Spinal cord (tissue), 10 donors: ENCODE measurements around the gene GPR89B. TPM values are rescaled to one million over a fixed set of nuclear protein-coding genes. Genes with fewer than 3 reads are reported as not detected.
"Not testable (repeated sequence)": the region's sequence is repeated elsewhere in the genome, so short reads cannot be mapped to it uniquely, and the experiment has no call there.

Source experiments
- DNase-seq, 6 donors: peaks; one replicate each; pipeline versions ENCODE4 v3.0.0 to v3.0.0-alpha.2; 2013 to 2015; ENCODE audit warnings: low spot score in 6 of 6, low read depth in 4 of 6
- H3K27ac ChIP-seq: one replicate; pipeline ENCODE4 v1.5.1; 2013; ENCODE audit warnings: low read depth, low read length, control low read depth
- H3K27me3 ChIP-seq: one replicate; pipeline ENCODE4 v1.6.1; 2013; ENCODE audit warnings: low read length; ENCODE audit not compliant: control insufficient read depth, insufficient read depth
- H3K36me3 ChIP-seq: one replicate; pipeline ENCODE4 v1.6.1; 2013; ENCODE audit warnings: low read length; ENCODE audit not compliant: control insufficient read depth, insufficient read depth
- H3K4me1 ChIP-seq: one replicate; pipeline ENCODE4 v1.6.1; 2013; ENCODE audit warnings: low read length; ENCODE audit not compliant: control insufficient read depth, insufficient read depth
- H3K4me3 ChIP-seq: one replicate; pipeline ENCODE4 v1.5.1; 2013; ENCODE audit warnings: low read depth, low read length, control low read depth
- H3K9me3 ChIP-seq: one replicate; pipeline ENCODE4 v1.6.1; 2013; ENCODE audit warnings: low read length; ENCODE audit not compliant: control insufficient read depth, insufficient read depth
- WGBS: methylation state at CpG from one replicate; pipeline ENCODE4 v1.1.5; 2013; ENCODE audit warnings: missing lambda C conversion rate; ENCODE audit not compliant: insufficient coverage; 5-methylcytosine and 5-hydroxymethylcytosine counted together
- polyA plus RNA-seq, 2 donors: library from polyadenylated mRNA; unstranded; fragments of 120-200 nt; gene quantifications; one replicate each; pipeline ENCODE4 v1.2.1, GENCODE V29; 2013; ENCODE audit not compliant: insufficient read length in 2 of 2
- total RNA-seq, 2 donors: library from RNA; depleted of rRNA in 1 of 2; stranded (reverse); fragments of 120-200 nt in 1 of 2; fragments of >200 nt in 1 of 2; gene quantifications; one replicate each; pipeline versions ENCODE4 v1.2.3 to v1.2.4, GENCODE V29; 2013 to 2014
- donor health status: healthy.

The GPR89B gene
- total and polyA plus RNA-seq, 4 donors, result 21.0 to 35.7 (median 24.0) TPM

GRCh38 chr1:148014289-148015200, 86.3 kb downstream of the GPR89B start:
- H3K9me3 ChIP-seq, H3K4me3 ChIP-seq, H3K4me1 ChIP-seq, H3K36me3 ChIP-seq, H3K27ac ChIP-seq: not testable (repeated sequence)
- H3K27me3 ChIP-seq, result peaks cover 17% of the 10 kb centered on the region
- 1% methylated on average over 14 of the region's 58 CpGs for WGBS
- peak in 2 of 6 donors; percentile 14 to 24 for DNase-seq

- not testable (repeated sequence) for H3K4me3 ChIP-seq, H3K27me3 ChIP-seq, H3K36me3 ChIP-seq, H3K27ac ChIP-seq, DNase-seq, H3K9me3 ChIP-seq, H3K4me1 ChIP-seq
- WGBS, result 96% methylated on average over 3 of the region's 5 CpGs
These were observed 96.7 kb downstream of the GPR89B start for GRCh38 chr1:148024918-148025317.

- not testable (repeated sequence) for H3K4me1 ChIP-seq, H3K4me3 ChIP-seq, H3K27ac ChIP-seq, H3K9me3 ChIP-seq, H3K36me3 ChIP-seq, H3K27me3 ChIP-seq, DNase-seq
- no CpG with 5 or more reads among the region's 4 CpGs for WGBS
These were observed 98.8 kb downstream of the GPR89B start for GRCh38 chr1:148027004-148027403.

DNA sequence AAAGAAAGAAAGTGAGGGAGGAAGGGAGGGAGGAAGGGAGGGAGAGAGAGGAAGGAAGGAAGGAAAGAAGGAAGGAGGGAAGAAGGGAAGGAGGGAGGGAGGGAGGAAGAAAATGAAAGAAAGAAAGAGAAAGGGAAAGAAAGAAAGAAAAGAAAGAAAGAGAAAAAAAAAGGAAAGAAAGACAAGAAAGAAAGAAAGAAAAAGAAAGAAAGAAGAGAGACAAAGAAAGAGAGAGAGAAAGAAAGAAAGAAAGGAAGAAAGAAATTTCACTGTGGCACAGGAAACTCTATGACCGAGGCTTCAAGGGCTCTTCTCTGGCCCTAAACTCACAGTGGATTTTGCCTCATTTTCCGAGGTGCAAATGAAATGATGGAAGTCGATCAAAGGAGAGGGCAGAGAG, 104.0 kb downstream of the GPR89B start:
- not testable (repeated sequence) for H3K4me3 ChIP-seq, H3K9me3 ChIP-seq, H3K27ac ChIP-seq, H3K36me3 ChIP-seq, H3K4me1 ChIP-seq, DNase-seq, H3K27me3 ChIP-seq
- WGBS, result no CpG with 5 or more reads among the region's 3 CpGs

DNA sequence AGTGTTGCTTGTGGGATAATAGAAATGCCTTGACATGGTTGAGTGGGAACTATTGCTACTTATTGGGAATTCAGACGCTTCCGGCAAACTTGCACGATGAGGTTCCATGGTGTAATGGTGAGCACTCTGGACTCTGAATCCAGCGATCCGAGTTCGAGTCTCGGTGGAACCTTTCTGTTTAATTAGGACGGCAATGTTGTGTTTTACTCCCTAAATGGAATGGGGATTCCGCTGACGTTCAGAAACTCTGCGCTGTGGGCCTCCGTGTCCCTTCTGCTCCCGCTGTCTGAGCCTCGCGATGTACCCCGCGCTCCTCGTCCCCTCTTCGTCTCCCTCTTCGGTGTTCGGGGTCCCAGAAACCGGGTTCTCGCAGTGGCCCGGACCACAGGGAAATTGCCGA, 104.5 kb downstream of the GPR89B start:
- H3K27me3 ChIP-seq, H3K4me1 ChIP-seq, DNase-seq, H3K27ac ChIP-seq, H3K36me3 ChIP-seq, H3K4me3 ChIP-seq, H3K9me3 ChIP-seq: not testable (repeated sequence)
- WGBS, result no CpG with 5 or more reads among the region's 25 CpGs

DNA sequence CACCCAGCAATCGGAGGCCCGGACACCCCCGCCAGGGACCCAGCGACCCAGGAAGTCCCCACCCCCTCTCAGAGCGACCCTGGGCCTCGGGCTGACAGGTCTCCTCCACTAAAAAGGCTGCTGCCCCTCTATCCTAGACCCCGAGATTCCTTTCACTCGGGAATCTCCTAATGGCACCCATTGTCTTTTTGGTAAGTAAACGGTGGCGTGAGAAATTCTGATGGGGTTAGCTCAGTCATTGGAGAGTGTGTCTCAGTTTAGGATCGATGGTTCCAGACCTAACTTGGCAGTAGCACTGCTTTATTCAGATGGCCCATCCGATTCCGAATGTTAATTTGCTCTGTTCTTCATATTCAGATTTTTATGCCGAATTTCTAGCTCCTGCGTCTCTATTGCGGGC, 104.9 kb downstream of the GPR89B start:
- WGBS, result 21% methylated on average over 2 of the region's 16 CpGs
- H3K36me3 ChIP-seq, H3K27me3 ChIP-seq, H3K4me1 ChIP-seq, H3K27ac ChIP-seq, H3K4me3 ChIP-seq, H3K9me3 ChIP-seq, DNase-seq: not testable (repeated sequence)

DNA sequence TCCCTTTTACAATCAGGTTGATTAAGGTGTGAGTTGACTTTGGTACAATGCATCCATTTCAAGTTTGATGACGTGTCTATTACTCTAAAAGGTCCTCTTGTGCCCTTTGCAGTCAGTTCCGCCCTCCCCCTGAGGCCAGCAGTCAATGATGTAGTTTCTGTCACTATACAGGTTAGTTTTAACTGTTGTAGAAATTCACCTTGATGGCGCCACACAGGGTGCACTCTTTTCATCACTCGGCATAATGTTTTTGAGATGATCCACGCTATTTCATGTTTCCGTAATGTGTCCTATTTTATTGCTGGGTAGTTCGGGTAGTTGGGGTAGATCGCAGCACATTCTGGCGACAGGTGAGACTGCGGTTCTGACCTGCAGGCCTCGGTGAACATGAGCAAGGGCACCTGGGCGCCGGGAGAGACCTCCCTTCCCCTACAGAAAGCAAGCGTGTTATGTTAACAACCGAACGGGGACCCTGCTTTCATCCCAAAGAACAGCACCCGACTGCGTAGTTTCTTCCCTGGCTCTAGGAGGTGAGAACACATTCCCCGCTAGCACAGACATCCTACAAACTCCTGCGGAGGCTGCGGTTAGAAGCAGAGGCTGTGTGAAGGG, 109.7 kb downstream of the GPR89B start:
- no CpG with 5 or more reads among the region's 21 CpGs for WGBS
- H3K27me3 ChIP-seq, H3K9me3 ChIP-seq, H3K4me1 ChIP-seq, DNase-seq, H3K27ac ChIP-seq, H3K36me3 ChIP-seq: not testable (repeated sequence)
- peak overlapping the region; percentile 45 for H3K4me3 ChIP-seq

DNA sequence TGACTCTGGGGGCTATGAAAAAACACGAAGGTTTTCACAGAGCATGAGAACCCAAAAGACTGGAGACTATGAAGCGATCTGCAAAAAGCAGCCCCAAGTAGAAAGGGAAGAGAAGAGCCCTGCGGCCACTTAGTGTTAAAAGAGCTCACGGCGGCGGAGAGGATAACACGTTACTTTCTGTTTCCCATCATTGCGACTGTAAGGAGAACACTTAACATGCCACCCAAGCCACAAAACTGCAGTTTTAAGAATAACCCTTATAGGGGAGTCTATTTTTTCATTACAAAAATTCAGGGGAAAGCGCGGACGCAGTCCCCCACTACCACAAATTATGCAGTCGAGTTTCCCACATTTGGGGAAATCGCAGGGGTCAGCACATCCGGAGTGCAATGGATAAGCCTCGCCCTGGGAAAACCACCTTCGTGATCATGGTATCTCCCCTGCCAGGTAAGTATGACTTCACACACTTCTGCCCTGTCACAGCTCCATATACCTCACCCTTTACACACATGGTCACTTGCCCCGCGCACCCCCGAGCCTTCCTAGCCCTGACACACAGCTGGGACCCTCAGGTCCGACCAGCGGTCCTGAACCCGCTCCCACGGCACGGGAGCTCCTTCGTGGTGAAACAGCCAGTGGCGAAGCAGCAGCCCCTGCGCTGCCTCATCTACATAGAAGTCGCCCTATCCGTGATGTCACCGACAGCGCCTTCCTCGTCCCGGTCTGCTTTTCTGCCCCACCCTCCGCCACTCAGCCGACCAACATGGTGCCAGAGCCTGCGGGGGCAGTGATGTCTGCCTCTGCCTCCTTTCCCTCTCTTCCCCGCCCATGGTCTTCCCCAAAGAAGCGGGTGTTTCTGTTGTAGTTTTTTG, 110.5 kb downstream of the GPR89B start:
- H3K9me3 ChIP-seq, result not testable (repeated sequence)

More for the DNA sequence above, 110.5 kb downstream of the GPR89B start:
- peak in 3 of 6 donors; percentile 26 to 86 (median 76) for DNase-seq
- H3K4me3 ChIP-seq, result peak overlapping the region; percentile 45
- 0% methylated on average over 4 of the region's 38 CpGs for WGBS
- not testable (repeated sequence) for H3K4me1 ChIP-seq, H3K36me3 ChIP-seq, H3K27me3 ChIP-seq, H3K27ac ChIP-seq
